HL-60 (cell line): ENCODE data around the gene TBC1D22A.
"Not testable (repeated sequence)": the region's sequence is repeated elsewhere in the genome, so short reads cannot be mapped to it uniquely, and the experiment has no call there.

Experiments used
- DNase-seq, 2 experiments: peaks; one replicate each; pipeline ENCODE4 v3.0.0-alpha.2; 2010 to 2020; ENCODE audit warnings: low read depth in 1 of 2, low spot score in 1 of 2
- H3K27ac ChIP-seq: fragments of 250-450 bp; sonication (Bioruptor Pico); replicated peaks from 2 replicates; pipeline ENCODE4 v1.5.1; 2020; ENCODE audit warnings: mild to moderate bottlenecking, moderate library complexity
- H3K27me3 ChIP-seq: fragments of 250-450 bp; sonication (Bioruptor Pico); 2 replicates; pipeline ENCODE4 v1.5.1; 2021; ENCODE audit warnings: mild to moderate bottlenecking, moderate library complexity; ENCODE audit not compliant: insufficient read depth, poor library complexity, severe bottlenecking
- H3K4me3 ChIP-seq: replicated peaks from 2 replicates; pipeline ENCODE4 v1.5.1; 2011; ENCODE audit warnings: mild to moderate bottlenecking, control low read depth, low read length; ENCODE audit not compliant: insufficient read depth
- GABPA ChIP-seq: IDR thresholded peaks from 2 replicates; pipeline ENCODE4 v1.6.1; 2012; ENCODE audit warnings: low read depth
- POLR2AphosphoS5 ChIP-seq: IDR thresholded peaks from 2 replicates; pipeline ENCODE4 v1.6.1; 2012; ENCODE audit warnings: low read depth
- REST ChIP-seq: IDR thresholded peaks from 2 replicates; pipeline ENCODE4 v1.6.1; 2012; ENCODE audit warnings: low read depth; ENCODE audit not compliant: insufficient replicate concordance
- SPI1 ChIP-seq: IDR thresholded peaks from 2 replicates; pipeline ENCODE4 v1.6.1; 2012; ENCODE audit warnings: low read depth, mild to moderate bottlenecking, borderline replicate concordance
- TF ChIP-seq, protein P1 (sequence below): IDR thresholded peaks from one replicate; pipeline ENCODE4 v1.5.1; 2011; ENCODE audit warnings: low read length, control low read depth, inconsistent platforms; ENCODE audit not compliant: insufficient read depth

Gene TBC1D22A

DNA sequence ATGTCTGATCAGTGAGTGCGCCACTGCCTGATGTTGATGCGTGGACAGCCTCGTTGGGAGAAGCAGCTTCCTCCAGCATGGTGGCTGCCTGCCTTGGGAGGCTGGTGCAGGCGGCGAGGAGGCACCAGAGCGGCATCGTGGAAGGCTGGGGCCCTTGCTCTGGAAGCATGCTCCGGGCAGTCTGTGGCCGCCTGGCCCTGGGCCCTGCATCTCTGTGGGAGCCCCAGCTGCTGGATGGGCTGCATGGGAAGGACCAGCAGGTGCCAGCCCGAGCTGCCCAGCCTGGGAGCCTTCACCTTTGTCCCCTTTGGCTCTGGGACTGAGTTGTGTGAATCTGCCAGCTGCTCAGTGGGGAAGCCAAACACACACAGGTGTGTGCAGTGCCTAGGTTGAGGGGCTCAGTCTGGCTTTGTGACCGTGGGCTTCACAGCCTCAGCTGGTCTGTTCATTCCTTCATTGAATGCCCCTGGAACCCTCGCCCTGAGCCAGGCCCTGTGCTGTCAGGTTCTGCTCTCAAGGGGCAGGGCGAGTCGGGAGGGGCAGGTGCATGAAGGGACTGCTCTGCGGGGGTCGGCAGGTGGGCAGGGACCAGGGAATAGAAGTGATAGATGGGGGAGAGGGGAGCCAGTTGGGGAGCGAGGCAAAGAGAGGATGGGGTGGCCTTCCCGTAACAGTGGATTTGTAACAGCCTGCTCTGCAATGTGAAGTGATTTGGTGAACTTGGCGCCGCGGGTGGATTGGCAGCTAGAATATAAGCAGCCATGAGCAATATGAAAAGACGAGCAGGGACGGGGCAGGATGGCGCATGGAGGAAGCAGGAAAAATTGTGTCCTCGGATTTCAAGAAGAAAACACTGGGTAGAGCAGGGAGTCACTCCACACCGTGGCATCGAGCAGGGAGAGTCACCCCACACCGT lies 354.2 kb downstream of the TBC1D22A start:
- TF ChIP-seq SPI1 (no peak), REST (no peak), GABPA (no peak), POLR2AphosphoS5 (no peak)
- TF ChIP-seq, protein P1, sequence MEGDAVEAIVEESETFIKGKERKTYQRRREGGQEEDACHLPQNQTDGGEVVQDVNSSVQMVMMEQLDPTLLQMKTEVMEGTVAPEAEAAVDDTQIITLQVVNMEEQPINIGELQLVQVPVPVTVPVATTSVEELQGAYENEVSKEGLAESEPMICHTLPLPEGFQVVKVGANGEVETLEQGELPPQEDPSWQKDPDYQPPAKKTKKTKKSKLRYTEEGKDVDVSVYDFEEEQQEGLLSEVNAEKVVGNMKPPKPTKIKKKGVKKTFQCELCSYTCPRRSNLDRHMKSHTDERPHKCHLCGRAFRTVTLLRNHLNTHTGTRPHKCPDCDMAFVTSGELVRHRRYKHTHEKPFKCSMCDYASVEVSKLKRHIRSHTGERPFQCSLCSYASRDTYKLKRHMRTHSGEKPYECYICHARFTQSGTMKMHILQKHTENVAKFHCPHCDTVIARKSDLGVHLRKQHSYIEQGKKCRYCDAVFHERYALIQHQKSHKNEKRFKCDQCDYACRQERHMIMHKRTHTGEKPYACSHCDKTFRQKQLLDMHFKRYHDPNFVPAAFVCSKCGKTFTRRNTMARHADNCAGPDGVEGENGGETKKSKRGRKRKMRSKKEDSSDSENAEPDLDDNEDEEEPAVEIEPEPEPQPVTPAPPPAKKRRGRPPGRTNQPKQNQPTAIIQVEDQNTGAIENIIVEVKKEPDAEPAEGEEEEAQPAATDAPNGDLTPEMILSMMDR, result no peak
- Histone ChIP-seq H3K27ac (no peak overlapping the region), H3K4me3 (no peak overlapping the region), H3K27me3 (no peaks in the 10 kb centered on the region)
- DNase-seq, result no peak

- H3K27ac ChIP-seq, DNase-seq, H3K4me3 ChIP-seq, H3K27me3 ChIP-seq: not testable (repeated sequence)
Observed at GRCh38 chr22:47117442-47117841, 355.0 kb downstream of the TBC1D22A start.

- no peaks in the 10 kb centered on the region for H3K27me3 ChIP-seq
- DNase-seq, result no peak
- H3K27ac ChIP-seq, result no peak overlapping the region
- TF ChIP-seq POLR2AphosphoS5, result no peak
- TF ChIP-seq REST, result no peak
- TF ChIP-seq GABPA, result no peak
- TF ChIP-seq, protein P1, result no peak
- TF ChIP-seq SPI1, result no peak
- H3K4me3 ChIP-seq, result no peak overlapping the region
Observed at GRCh38 chr22:47119181-47119580, 356.7 kb downstream of the TBC1D22A start.

GRCh38 chr22:47120399-47120798 lies 357.9 kb downstream of the TBC1D22A start:
- TF ChIP-seq SPI1 (no peak), POLR2AphosphoS5 (no peak), REST (no peak), GABPA (no peak)
- TF ChIP-seq, protein P1, result no peak
- Histone ChIP-seq H3K27me3 (no peaks in the 10 kb centered on the region), H3K4me3 (no peak overlapping the region), H3K27ac (no peak overlapping the region)
- no peak for DNase-seq
